GM19324 (cell line): ENCODE results near the gene UBR2.
"Not testable (repeated sequence)": the region's sequence is repeated elsewhere in the genome, so short reads cannot be mapped to it uniquely, and the experiment has no call there.

ENCODE experiments used
- ATAC-seq: cut with Tn5 transposase; IDR thresholded peaks from one replicate; pipeline ENCODE4 v1.9.1; 2021; ENCODE audit warnings: mild to moderate bottlenecking, moderate library complexity; ENCODE audit not compliant: unreplicated experiment, low FRiP score

Gene UBR2

DNA sequence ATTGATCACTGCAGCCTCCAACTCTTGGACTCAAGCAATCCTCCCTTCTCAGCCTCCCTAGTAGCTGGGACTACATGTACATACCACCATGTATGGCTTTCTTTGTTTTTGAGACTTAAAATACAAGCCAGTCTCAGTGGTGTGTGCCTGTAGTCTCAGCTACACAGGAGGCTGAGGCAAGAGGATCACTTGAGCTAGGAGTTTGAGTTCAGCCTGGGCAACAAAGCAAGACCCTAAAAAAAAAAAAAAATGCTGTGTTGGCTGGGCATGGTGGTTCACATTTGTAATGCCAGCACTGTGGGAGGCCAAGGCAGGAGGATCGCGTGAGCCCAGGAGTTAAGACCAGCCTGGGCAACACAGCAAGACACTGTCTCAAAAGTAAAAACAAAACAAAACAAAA is 51.7 kb downstream of the UBR2 start:
- ATAC-seq, result no peak

DNA sequence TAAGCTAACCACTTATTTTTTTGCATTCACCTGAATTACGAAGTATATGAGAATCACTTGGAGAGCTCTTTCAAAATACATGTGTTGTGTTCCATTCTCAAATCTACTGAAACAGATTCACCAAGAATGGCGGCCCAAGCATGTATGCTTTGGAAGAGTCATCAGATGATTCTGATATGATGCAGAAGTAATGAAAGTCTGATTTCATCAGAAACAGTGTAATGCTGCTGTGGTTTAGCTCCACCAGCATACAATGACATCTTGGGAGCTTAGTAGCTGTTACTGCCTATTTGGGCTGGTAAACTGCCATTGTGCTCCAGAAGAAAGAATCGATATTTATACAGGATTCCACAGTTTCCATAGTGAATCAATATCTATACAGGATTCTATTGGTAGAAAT is 52.9 kb downstream of the UBR2 start:
- ATAC-seq, result no peak

GRCh38 chr6:42618105-42618504 is 54.3 kb downstream of the UBR2 start:
- ATAC-seq, result no peak

- ATAC-seq, result no peak
Observed at GRCh38 chr6:42618686-42619085, 54.9 kb downstream of the UBR2 start.

- ATAC-seq, result no peak
Observed at GRCh38 chr6:42619963-42620362, 56.1 kb downstream of the UBR2 start.

DNA sequence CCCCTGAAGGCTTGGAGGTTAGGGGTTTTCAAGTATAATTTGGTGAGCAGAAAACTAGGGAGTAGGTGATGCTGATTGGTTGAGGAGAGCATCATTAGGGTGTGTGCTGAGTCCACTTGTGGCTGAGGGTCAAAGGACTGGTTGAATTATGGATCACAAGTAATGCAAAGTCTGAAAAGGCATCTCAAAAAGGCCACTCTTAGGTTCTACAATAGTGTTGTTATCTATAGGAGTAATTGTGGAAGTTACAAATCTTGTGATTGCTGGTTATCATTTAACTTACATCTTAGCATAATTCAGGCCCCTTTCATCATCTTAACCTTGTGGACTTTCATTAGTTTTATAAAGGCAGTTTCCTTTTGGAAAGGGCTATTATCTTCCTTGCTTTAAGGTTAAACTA is 60.8 kb downstream of the UBR2 start:
- no peak for ATAC-seq

DNA sequence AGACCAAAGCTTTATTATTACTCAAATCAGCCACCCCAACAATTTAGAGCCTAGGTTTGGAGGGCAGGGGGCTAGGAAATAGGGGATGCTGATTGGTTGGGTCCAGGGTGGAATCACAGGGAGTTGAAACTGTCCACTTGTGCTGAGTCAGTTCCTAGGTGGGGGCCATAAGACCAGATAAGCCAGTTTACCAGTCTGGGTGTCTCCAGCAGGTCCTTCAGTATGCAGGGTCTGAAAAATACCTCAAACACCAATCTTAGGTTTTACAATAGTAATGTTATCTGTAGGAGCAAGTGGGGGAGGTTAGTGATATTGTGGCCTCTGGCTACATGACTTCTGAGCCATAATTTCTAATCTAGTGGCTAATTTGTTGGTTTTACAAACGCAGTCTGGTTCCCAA is 63.2 kb downstream of the UBR2 start:
- no peak for ATAC-seq

- no peak for ATAC-seq
Observed at GRCh38 chr6:42627674-42628073, 63.8 kb downstream of the UBR2 start.

GRCh38 chr6:42628604-42629003 is 64.8 kb downstream of the UBR2 start:
- ATAC-seq, result no peak

DNA sequence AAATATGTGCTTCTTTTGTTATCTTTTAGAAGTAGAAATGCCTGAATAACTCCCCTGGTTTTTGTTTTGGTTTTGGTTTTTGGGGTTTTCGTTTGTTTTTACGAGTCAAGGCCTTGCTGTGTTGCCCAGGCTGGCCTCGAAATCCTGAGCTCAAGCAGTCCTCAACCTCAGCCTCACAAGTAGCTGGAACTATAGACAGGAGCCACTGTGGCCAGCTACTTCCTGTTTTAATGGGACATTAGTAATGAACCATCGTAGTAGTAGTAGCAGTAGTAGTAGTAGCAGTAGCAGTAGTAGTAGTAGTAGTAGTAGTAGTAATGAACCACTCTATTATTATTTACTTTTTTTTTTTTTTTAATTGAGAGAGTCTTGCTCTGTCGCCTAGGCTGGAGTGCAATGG is 66.0 kb downstream of the UBR2 start:
- ATAC-seq, result no peak

GRCh38 chr6:42637681-42638080 is 73.9 kb downstream of the UBR2 start:
- ATAC-seq, result no peak

DNA sequence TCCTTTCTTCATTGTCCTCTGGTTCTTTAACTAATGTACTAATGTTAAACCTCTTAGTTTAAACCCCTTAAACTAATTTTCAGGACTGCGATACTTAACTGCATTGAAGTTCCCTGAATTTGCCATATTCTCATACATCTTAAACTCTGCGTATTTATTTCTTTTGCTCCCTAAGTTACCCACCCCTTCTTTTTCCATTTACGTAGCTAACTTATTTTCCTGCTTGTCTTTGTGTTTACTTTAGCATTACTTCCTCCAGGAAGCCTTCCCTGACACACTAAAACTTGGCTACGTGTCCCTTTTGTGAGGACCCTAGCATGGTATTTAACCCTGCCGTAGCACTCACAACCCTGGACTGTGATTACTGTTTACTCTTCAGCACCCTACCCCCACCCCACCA is 79.0 kb downstream of the UBR2 start:
- ATAC-seq, result no peak

DNA sequence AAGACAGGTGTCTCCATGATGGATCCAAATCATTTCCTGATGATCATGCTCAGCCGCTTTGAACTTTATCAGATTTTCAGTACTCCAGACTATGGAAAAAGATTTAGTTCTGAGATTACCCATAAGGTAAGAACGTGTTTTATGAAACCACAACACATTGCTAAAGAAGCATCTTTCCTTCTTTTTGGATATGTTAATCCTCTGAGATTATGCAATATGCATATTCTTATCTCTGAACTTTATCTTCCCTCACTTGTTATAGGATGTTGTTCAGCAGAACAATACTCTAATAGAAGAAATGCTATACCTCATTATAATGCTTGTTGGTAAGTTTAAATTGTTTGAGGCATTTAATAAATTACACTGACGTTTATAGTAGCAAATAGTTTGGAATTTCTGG is 80.4 kb downstream of the UBR2 start:
- no peak for ATAC-seq

GRCh38 chr6:42652024-42652746 is 88.4 kb downstream of the UBR2 start:
- ATAC-seq, result no peak

DNA sequence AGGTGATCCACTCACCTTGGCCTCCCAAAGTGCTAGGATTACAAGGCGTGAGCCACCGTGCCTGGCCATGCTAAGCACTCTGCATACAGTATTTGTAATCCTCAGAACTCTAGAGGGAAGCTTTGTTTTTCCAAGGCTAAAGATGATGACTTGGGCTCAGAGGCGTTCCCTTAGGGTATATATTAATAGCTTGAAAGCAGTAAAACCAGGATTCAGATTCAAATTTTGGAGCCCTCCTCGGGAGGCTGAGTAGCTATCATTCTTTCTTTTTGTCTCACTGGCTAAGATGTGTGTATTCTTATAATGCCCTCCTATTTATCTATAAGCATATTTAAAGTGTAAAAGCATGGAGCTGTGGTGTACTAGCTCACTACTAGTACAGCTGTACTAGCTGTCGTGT is 90.0 kb downstream of the UBR2 start:
- no peak for ATAC-seq

DNA sequence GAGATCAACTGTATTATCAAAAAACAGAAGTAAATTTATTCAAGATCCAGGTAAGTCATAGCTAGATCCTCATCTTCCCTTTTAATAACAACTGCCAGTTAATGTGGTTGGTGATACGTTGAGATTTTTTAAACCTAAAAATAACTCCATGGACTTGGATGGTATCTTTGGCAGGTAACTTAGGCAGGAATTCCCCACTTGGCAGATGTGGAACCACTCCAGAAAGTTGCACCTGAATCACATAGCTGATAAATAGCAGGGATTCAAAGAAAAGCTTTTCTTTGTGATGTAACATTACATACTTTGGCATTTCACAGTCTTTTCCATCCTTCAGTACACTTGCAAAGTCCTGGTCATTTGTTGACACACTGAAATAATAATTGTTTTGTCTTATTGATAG is 96.0 kb downstream of the UBR2 start:
- ATAC-seq, result no peak

DNA sequence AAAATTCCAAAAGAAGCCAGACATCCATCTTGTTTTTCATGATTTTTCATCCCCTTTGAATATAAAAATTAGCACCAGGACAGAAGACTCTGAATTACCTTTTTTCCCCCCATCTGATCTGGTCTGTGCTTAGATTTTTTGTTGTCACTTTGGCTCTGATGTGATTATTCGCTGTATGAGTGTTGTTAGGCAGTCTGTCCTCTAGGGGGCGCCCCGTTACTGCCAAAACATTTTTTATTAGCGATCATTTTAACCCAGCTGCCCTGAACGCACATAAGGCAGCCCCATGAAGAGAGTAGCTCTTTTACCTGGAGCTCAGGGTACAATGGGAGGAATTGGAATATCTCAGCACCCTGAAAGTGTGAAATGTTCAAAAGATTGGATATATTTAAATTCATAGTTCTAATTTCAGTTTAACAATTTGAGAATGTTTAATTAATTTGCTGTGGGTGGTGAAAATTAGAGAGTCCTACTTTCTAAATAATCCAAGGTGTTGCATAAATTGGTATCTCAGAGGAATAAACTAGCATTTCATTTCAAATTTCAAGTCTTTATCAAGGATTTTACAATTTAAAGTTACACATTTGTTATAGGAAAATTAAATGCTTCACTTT is 97.8 kb downstream of the UBR2 start:
- no peak for ATAC-seq

- no peak for ATAC-seq
Observed at GRCh38 chr6:42664718-42665117, 100.9 kb downstream of the UBR2 start.

- not testable (repeated sequence) for ATAC-seq
Observed at GRCh38 chr6:42674368-42674767, 110.5 kb downstream of the UBR2 start.

DNA sequence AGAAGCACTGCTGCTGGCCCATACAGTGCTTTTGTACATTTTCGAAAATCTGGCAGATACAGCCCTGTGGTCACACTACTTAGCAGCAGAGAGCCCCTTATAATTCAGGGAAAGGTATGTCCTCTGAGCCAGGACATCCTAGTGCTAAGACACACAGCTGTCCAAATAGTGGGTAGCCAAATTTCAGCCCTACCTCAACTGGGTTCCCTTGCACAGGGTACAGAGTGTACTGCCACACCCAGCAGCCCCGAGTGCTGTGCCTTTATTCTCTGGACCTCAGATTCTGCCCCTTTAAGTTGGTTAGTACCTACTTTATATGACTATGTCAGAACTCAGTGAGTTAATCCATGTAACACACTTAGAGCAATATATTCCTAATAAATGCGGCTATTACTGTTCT is 111.0 kb downstream of the UBR2 start:
- no peak for ATAC-seq

DNA sequence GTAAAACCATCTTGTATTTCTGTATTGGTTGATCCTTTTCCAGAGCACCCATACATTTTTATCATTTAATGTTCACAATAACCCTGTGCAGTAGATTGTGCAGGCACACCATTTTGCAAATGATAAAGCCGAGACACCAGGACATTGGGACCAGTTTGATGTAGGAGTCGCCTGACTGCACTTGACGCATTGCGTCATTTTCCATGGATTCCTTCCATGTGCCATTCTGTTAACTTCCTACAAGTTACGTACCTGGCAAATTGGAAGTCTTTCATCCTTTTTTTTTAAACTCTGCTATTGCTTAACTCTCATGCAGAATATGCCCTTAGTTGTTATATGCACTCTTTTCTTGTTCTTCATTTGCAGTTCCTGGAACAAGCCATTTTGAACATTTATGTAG is 115.5 kb downstream of the UBR2 start:
- ATAC-seq, result no peak

DNA sequence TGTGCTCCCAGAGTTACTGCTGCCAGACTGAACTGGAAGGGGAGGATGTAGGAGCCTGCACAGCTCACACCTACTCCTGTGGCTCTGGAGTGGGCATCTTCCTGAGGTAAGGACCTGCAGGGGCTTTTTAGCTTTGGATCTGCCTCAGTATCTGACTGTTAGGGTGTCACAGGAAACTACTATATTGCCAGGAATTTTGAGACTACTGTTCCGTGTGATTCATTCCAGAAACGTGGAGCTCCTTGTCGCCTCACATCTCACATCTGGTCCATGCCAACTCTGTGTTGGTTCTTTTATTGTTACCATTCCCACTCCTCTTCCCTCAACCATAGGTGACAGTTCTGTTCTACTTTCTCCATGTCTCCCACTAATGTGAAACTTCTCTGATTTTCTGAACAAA is 124.5 kb downstream of the UBR2 start:
- ATAC-seq, result no peak

- ATAC-seq, result no peak
Observed at GRCh38 chr6:42689371-42689770, 125.5 kb downstream of the UBR2 start.
